SK-N-SH treated with all-trans-retinoic acid at 6 μM for 48 hours (cell line): Measurements from ENCODE around the gene CIAPIN1.

Experiments
- ATAC-seq: fragments of 200-7000 bp; cut with Tn5 transposase; 3 replicates; pipeline ENCODE4 v1.9.1; 2020; ENCODE audit warnings: mild to moderate bottlenecking, moderate library complexity
- BACH2 ChIP-seq: fragments of 250-450 bp; sonication (Bioruptor Pico); IDR thresholded peaks from 2 replicates; pipeline ENCODE4 v1.9.0; 2021; ENCODE audit warnings: mild to moderate bottlenecking, borderline replicate concordance
- CSDC2 ChIP-seq: fragments of 250-450 bp; sonication (Bioruptor Pico); IDR thresholded peaks from 2 replicates; pipeline ENCODE4 v1.5.0; 2020; ENCODE audit warnings: mild to moderate bottlenecking, moderate library complexity
- CSRNP3 ChIP-seq: fragments of 250-450 bp; sonication (Bioruptor Pico); IDR thresholded peaks from 2 replicates; pipeline ENCODE4 v1.5.1; 2021; ENCODE audit warnings: mild to moderate bottlenecking, moderate library complexity
- ESRRG ChIP-seq: fragments of 250-450 bp; sonication (Bioruptor Pico); IDR thresholded peaks from 2 replicates; pipeline ENCODE4 v1.6.1; 2021; ENCODE audit warnings: mild to moderate bottlenecking
- GLIS3 ChIP-seq: fragments of 250-450 bp; sonication (Bioruptor Pico); IDR thresholded peaks from 2 replicates; pipeline ENCODE4 v1.5.0; 2020; ENCODE audit warnings: mild to moderate bottlenecking, moderate library complexity
- PATZ1 ChIP-seq: fragments of 250-450 bp; sonication (Bioruptor Pico); IDR thresholded peaks from 2 replicates; pipeline ENCODE4 v1.8.0; 2020; ENCODE audit warnings: mild to moderate bottlenecking, moderate library complexity, borderline replicate concordance
- POU6F1 ChIP-seq: fragments of 250-450 bp; sonication (Bioruptor Pico); IDR thresholded peaks from 2 replicates; pipeline ENCODE4 v1.8.0; 2021; ENCODE audit warnings: low read depth, mild to moderate bottlenecking, moderate library complexity, borderline replicate concordance
- PPARA ChIP-seq: fragments of 250-450 bp; sonication (Bioruptor Pico); IDR thresholded peaks from 2 replicates; pipeline ENCODE4 v1.5.0; 2020; ENCODE audit warnings: mild to moderate bottlenecking, borderline replicate concordance
- RARB ChIP-seq: fragments of 250-450 bp; sonication (Bioruptor Pico); IDR thresholded peaks from 2 replicates; pipeline ENCODE4 v1.8.0; 2021; ENCODE audit warnings: mild to moderate bottlenecking, moderate library complexity
- SNAI2 ChIP-seq: fragments of 250-450 bp; sonication (Bioruptor Pico); IDR thresholded peaks from 2 replicates; pipeline ENCODE4 v1.5.0; 2020; ENCODE audit warnings: mild to moderate bottlenecking, moderate library complexity
- TCF4 ChIP-seq: fragments of 250-450 bp; sonication (Bioruptor Pico); IDR thresholded peaks from 2 replicates; pipeline ENCODE4 v1.8.0; 2021; ENCODE audit warnings: mild to moderate bottlenecking, moderate library complexity, borderline replicate concordance
- TOX ChIP-seq: fragments of 250-450 bp; sonication (Bioruptor Pico); IDR thresholded peaks from 2 replicates; pipeline ENCODE4 v1.8.0; 2021; ENCODE audit warnings: mild to moderate bottlenecking, moderate library complexity, borderline replicate concordance
- TSHZ2 ChIP-seq: fragments of 250-450 bp; sonication (Bioruptor Pico); IDR thresholded peaks from 2 replicates; pipeline ENCODE4 v1.5.0; 2020; ENCODE audit warnings: mild to moderate bottlenecking, moderate library complexity
- ZC3H10 ChIP-seq: fragments of 250-450 bp; sonication (Bioruptor Pico); IDR thresholded peaks from 2 replicates; pipeline ENCODE4 v1.5.1; 2021; ENCODE audit warnings: mild to moderate bottlenecking, moderate library complexity
- ZFP3 ChIP-seq: fragments of 250-450 bp; sonication (Bioruptor Pico); IDR thresholded peaks from 2 replicates; pipeline ENCODE4 v1.5.0; 2020; ENCODE audit warnings: mild to moderate bottlenecking, moderate library complexity
- ZNF565 ChIP-seq: fragments of 450-650 bp; formaldehyde crosslinking; conservative IDR thresholded peaks from 2 replicates; pipeline ENCODE4 v1.5.0; 2020; ENCODE audit warnings: low read depth, mild to moderate bottlenecking, moderate library complexity
- ZNF70 ChIP-seq: fragments of 450-650 bp; formaldehyde crosslinking; IDR thresholded peaks from 2 replicates; pipeline ENCODE4 v1.5.0; 2020; ENCODE audit warnings: mild to moderate bottlenecking, moderate library complexity
- ZNF8 ChIP-seq: fragments of 450-650 bp; formaldehyde crosslinking; IDR thresholded peaks from 2 replicates; pipeline ENCODE4 v1.5.0; 2020; ENCODE audit warnings: mild to moderate bottlenecking, moderate library complexity

Gene CIAPIN1

GRCh38 chr16:57394444-57394843 lies 52.7 kb downstream of the CIAPIN1 start (continued):
- TF ChIP-seq PATZ1 (CRISPR knock-in tag) (no peak), TSHZ2 (no peak), ZC3H10 (CRISPR knock-in tag) (no peak), GLIS3 (CRISPR knock-in tag) (no peak), TOX (CRISPR knock-in tag) (no peak)
- TF ChIP-seq, all 23 proteins: peak for 0

- no peak for ATAC-seq
- TF ChIP-seq ZNF8, result no peak
- no peak for TF ChIP-seq PPARA (CRISPR knock-in tag)
- TF ChIP-seq CSDC2, result no peak
- TF ChIP-seq ZNF565 (CRISPR knock-in tag), result no peak
- no peak for TF ChIP-seq ZFP3 (CRISPR knock-in tag)
Measured at GRCh38 chr16:57392694-57393093, 54.5 kb downstream of the CIAPIN1 start.

GRCh38 chr16:57391708-57392107 lies 55.5 kb downstream of the CIAPIN1 start:
- no peak for TF ChIP-seq ZFP3 (CRISPR knock-in tag)
- TF ChIP-seq CSDC2, result no peak
- TF ChIP-seq ZNF565 (CRISPR knock-in tag), result no peak
- TF ChIP-seq TCF4 (CRISPR knock-in tag), result no peak
- no peak for TF ChIP-seq BACH2 (CRISPR knock-in tag)
- TF ChIP-seq ESRRG (CRISPR knock-in tag), result no peak
- no peak for TF ChIP-seq TOX (CRISPR knock-in tag)
- no peak for TF ChIP-seq ZNF8
- TF ChIP-seq RARB (CRISPR knock-in tag), result no peak
- TF ChIP-seq ZC3H10 (CRISPR knock-in tag), result no peak
- TF ChIP-seq CSRNP3, result no peak
- ATAC-seq, result no peak

GRCh38 chr16:57391300-57391699 lies 55.9 kb downstream of the CIAPIN1 start:
- no peak for ATAC-seq
- TF ChIP-seq POU6F1 (CRISPR knock-in tag), result no peak

- TF ChIP-seq ZNF70, result no peak
- no peak for TF ChIP-seq ESRRG (CRISPR knock-in tag)
- no peak for TF ChIP-seq ZC3H10 (CRISPR knock-in tag)
- TF ChIP-seq, all 23 proteins: peak for 0
- no peak for ATAC-seq
Measured at GRCh38 chr16:57390636-57391295, 56.4 kb downstream of the CIAPIN1 start.

GRCh38 chr16:57389087-57389468 lies 58.1 kb downstream of the CIAPIN1 start:
- no peak for ATAC-seq
- TF ChIP-seq ZNF8, result no peak
- no peak for TF ChIP-seq CSRNP3
- no peak for TF ChIP-seq ZC3H10 (CRISPR knock-in tag)
- no peak for TF ChIP-seq RARB (CRISPR knock-in tag)
- TF ChIP-seq ZNF70, result no peak
- no peak for TF ChIP-seq CSDC2
- no peak for TF ChIP-seq TCF4 (CRISPR knock-in tag)
- no peak for TF ChIP-seq PPARA (CRISPR knock-in tag)
- TF ChIP-seq BACH2 (CRISPR knock-in tag), result no peak
- no peak for TF ChIP-seq POU6F1 (CRISPR knock-in tag)
- no peak for TF ChIP-seq SNAI2 (CRISPR knock-in tag)
